Measurements from ENCODE around the gene GABRB1.

GRCh38 chr4:47145630-47146029 lies 114.3 kb downstream of the GABRB1 start:
- TF ChIP-seq CTCF (IDR thresholded peaks at IDR 0.05), result no peak
- no peak for TF ChIP-seq POLR2AphosphoS5 (IDR thresholded peaks at IDR 0.05)

All from prostate gland (tissue), 2 donors.